ENCODE results near the gene ST8SIA2. TPM values are rescaled to one million over a fixed set of nuclear protein-coding genes. Genes with fewer than 3 reads are reported as not detected.

Gene ST8SIA2
- polyA plus RNA-seq, 1 experiment = not detected

DNA sequence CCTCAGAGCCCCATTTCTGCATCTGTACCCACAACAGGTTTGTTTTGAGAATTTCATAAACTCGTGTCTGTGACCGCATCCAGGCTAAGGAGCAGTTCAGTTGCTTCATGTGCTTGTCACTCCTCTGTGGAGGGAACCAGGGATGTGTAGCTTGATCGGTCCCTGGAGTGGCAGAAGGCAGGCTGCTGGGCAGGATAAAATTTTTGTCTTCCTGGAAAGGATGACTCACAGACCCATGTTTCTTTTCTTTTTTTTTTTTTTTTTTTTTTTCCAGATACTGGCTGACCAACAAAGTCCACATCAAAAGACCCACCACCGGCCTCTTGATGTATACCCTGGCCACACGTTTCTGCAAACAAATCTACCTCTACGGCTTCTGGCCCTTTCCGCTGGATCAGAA, 70.1 kb downstream of the ST8SIA2 start:
- Histone ChIP-seq H3K4me3 (ENCODE audit: low read depth, low read length) (no peak overlapping the region), H3K27me3 (ENCODE audit: control insufficient read depth, insufficient read depth, low read length) (no peaks in the 10 kb centered on the region), H3K36me3 (ENCODE audit: control insufficient read depth, insufficient read depth, low read length) (no peaks in the 10 kb centered on the region)
- POLR2A ChIA-PET = no interaction called here
- DNase-seq (ENCODE audit: low read depth) = no peak
- no peak for TF ChIP-seq CTCF (IDR thresholded peaks at IDR 0.05; ENCODE audit: insufficient read depth, low read depth, low read length)
- CTCF ChIA-PET = no interaction called here

GRCh38 chr15:92466834-92467233, 73.2 kb downstream of the ST8SIA2 start:
- Histone ChIP-seq H3K27me3 (ENCODE audit: control insufficient read depth, insufficient read depth, low read length) (no peaks in the 10 kb centered on the region), H3K36me3 (ENCODE audit: control insufficient read depth, insufficient read depth, low read length) (no peaks in the 10 kb centered on the region), H3K4me3 (ENCODE audit: low read depth, low read length) (no peak overlapping the region)
- POLR2A ChIA-PET = interaction anchor here (0.6 kb wide), 1 partner anchor 288 kb away, joined by 3 read pairs; no protein-coding TSS in a partner anchor
- no peak for DNase-seq (ENCODE audit: low read depth)
- no peak for TF ChIP-seq CTCF (IDR thresholded peaks at IDR 0.05; ENCODE audit: insufficient read depth, low read depth, low read length)
- CTCF ChIA-PET = no interaction called here

DNA sequence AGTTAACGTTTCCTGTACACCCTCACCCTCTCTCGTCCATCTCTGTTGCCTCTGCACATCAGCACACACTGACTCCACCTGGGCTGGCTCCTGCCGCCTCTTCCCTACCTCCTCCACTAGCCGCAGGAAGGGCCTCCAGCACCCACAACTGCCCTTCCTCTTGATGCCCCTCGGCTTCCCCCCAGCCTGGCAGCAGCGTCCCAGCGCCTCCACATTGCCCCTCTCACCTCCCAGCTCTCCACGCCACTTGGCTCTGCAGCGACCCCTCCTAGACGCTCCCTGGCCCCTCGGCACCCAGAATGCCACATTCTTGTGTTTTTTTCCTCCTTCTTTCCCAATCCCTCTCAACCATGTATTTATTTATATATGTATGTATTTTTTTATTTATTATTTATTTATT, 73.6 kb downstream of the ST8SIA2 start:
- H3K36me3 ChIP-seq (ENCODE audit: control insufficient read depth, insufficient read depth, low read length) = no peaks in the 10 kb centered on the region
- no peak for TF ChIP-seq CTCF (IDR thresholded peaks at IDR 0.05; ENCODE audit: insufficient read depth, low read depth, low read length)
- H3K4me3 ChIP-seq (ENCODE audit: low read depth, low read length) = no peak overlapping the region
- ChIA-PET CTCF (no interaction called here), POLR2A (no interaction called here)
- no peaks in the 10 kb centered on the region for H3K27me3 ChIP-seq (ENCODE audit: control insufficient read depth, insufficient read depth, low read length)
- DNase-seq (ENCODE audit: low read depth) = no peak

- TF ChIP-seq CTCF (IDR thresholded peaks at IDR 0.05; ENCODE audit: insufficient read depth, low read depth, low read length) = no peak
- ChIA-PET POLR2A (no interaction called here), CTCF (no interaction called here)
- H3K4me3 ChIP-seq (ENCODE audit: low read depth, low read length) = no peak overlapping the region
- no peaks in the 10 kb centered on the region for H3K36me3 ChIP-seq (ENCODE audit: control insufficient read depth, insufficient read depth, low read length)
- no peak for DNase-seq (ENCODE audit: low read depth)
- no peaks in the 10 kb centered on the region for H3K27me3 ChIP-seq (ENCODE audit: control insufficient read depth, insufficient read depth, low read length)
These were observed 75.3 kb downstream of the ST8SIA2 start for GRCh38 chr15:92468991-92469390.

- no peaks in the 10 kb centered on the region for H3K27me3 ChIP-seq (ENCODE audit: control insufficient read depth, insufficient read depth, low read length)
- no peak overlapping the region for H3K4me3 ChIP-seq (ENCODE audit: low read depth, low read length)
- ChIA-PET CTCF (no interaction called here), POLR2A (no interaction called here)
- no peak for DNase-seq (ENCODE audit: low read depth)
- no peaks in the 10 kb centered on the region for H3K36me3 ChIP-seq (ENCODE audit: control insufficient read depth, insufficient read depth, low read length)
- TF ChIP-seq CTCF (IDR thresholded peaks at IDR 0.05; ENCODE audit: insufficient read depth, low read depth, low read length) = no peak
These were observed 77.6 kb downstream of the ST8SIA2 start for GRCh38 chr15:92471288-92471687.
